ENCODE measurements around the gene ESAM.

The ESAM gene, protein sequence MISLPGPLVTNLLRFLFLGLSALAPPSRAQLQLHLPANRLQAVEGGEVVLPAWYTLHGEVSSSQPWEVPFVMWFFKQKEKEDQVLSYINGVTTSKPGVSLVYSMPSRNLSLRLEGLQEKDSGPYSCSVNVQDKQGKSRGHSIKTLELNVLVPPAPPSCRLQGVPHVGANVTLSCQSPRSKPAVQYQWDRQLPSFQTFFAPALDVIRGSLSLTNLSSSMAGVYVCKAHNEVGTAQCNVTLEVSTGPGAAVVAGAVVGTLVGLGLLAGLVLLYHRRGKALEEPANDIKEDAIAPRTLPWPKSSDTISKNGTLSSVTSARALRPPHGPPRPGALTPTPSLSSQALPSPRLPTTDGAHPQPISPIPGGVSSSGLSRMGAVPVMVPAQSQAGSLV

DNA sequence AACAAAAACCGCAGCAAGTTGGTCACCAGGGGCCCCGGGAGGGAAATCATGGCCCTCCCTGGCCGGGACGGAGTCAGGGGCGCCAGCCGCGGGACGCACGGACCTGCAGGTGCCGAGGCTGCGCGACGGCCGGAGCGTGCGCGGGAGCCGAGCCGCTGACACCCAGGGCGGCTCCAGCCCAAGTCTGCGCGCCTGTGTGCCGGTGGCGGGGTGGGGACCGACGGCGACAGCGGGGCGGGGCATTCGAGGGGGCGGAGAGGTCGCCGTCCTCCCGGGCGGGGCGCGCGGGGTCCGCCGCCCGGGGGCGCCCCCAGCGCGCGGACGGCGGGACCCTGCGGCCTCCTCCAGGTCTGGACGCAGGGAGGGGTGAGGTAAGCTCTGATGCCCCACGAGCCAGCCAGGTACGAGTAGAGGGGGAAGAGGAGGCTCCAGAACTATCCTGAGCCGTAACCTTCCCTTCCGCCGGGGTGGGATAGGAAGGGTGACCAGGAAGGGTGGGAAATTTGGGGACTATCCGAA, at the start of gene ESAM:
Gene ESAM (minus strand): TSS at position 186 of the 519 bp plus-strand sequence. CDS start 136 bp downstream, at position 50.
- peak; percentile 63 for DNase-seq (ENCODE audit: low read depth)

DNA sequence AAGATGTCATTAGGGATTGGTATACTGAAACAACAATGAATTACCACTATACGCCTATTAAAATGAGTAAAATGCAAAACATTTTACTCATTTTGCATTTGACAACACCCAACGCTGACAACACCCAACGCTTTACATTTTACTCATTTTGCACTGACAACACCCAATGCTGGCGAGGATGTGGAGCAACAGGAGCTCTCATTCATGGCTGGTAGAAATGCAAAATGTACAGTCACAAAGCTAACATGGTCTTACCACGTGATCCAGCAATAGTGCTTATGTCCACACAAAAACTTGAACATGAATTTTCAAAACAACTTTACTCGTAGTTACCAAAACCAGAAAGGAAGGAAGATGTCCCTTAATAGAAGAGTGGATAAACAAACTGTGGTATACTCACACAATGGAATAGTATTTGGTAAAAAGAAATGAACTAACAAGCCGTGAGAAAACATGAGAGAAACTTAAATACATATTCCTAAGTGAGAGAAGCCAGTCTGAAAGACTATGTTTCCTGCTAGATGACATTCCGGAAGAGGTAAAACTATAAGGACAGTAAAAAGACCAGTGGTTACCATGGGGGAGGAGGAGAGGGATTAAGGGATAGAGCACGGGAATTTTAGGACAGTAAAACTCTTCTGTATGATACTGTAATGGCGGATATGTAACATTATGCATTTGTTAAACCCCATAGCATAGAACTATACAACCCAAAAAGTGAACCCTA, 49.5 kb upstream of the ESAM start:
- DNase-seq (ENCODE audit: low read depth), result no peak

DNA sequence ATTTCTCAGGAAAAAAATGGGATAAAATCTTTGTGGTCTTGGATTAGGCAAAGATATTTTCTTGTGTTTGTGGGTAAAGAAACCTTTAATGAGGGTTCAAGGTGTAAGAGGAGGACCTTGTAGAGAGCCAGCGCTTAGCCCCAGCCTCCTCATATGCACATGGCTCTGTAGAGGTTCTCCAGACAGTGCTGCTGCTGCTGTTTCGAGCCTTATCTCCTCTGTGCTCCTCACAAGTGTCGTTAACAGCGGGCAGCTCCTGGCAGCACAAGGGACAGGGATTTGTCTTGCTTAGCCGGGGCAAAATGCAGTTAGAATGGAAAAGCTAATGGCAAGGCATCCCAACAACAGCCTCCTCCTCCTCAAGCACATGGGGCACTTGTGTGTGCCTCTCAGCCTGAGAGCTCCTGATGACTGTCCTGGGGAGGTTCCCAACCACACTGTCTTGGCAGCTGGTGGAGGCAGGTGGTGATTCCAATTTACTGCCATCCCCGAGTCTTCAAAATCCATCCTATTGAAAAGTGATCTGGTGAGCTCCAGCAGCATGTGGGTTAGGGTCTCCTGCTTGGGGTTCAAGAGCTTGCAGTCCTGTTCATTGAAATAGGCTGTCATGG, 45.7 kb upstream of the ESAM start:
- no peak for DNase-seq (ENCODE audit: low read depth)

DNA sequence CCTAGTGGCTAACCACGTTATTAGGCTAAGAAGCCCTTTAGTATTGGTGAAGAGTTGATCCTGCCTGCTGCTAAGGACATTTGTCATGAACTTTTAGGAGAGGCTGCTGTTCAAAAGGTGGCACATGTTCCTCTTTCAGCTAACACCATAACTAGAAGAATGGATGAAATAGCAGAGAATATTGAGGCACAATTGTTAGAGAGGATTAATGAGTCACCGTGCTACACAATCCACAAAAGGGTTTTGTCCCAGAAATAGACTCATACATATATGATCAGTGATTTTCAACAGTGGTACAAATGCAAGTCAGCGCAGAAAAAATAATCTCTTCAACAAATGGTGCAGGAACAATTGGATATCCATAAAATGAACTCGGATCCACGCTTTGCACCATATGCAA, 45.1 kb upstream of the ESAM start:
- DNase-seq (ENCODE audit: low read depth), result no peak

DNA sequence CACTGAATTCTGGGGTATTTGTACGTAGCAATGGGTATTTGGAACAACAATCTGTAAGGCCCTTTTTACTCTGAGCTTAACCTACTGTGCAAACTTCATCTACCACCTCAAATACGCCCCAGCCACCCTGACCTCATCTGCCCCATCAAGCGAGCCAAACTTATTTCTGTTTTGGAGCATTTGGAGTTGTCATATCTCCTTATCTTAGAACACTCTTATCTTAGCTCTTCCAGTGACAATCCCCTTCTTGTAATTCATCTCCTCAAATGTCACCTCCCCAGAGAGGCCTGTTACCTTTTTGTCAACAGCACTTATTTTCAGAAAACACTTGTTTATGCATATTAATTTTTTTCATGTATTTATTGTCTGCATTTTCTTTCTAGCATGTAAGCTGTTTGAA, 42.8 kb upstream of the ESAM start:
- no peak for DNase-seq (ENCODE audit: low read depth)

DNA sequence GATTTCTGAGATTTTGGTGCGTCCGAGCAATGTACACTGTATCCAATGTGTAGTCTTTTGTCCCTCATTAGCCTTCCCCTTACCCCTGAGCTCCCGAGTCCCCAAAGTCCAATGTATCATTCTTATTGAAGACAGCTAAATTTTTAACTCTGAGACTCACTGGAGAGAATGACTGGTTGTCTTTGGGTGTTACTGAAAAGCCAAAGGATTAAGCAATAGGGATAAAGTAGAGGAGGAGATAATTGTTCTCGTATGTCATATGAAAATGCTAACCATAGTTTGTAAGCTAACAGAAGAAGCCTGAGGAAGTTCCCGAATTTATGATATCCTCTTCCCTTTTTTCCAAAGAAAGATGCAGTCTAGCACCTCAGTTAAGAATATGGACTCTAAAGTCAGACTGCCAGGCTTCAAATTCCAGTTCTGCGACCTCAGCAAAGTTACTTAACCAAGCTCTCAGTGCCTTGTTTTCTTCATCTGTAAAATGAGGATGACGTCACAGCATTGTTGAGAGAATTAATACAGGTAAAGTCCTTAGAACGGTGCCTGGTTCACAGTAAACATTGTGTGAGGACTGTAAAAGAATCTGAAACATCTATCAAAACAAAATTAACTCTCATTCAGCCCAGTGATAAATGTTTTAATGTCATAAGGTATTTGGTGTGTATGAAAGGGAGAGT, 39.7 kb upstream of the ESAM start:
- DNase-seq (ENCODE audit: low read depth), result no peak

DNA sequence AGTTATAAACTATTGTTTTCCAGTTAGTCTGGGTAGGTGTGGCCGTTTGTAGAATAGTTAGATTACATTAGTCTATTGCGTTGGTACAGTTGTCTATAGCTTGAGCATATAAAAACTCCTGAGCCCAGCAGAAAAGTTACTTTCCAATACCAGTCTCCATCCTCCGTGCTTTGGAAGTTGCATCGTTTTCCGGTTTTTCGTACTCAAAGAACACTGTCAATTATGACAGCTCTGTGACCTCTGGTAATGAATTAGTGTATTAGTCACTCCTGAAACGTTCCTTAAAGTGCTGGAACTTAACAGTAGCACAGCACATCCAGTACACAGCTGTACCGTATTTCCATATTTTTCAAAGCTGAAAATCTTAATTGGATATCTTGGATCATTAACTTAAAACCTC, 38.9 kb upstream of the ESAM start:
- no peak for DNase-seq (ENCODE audit: low read depth)

DNA sequence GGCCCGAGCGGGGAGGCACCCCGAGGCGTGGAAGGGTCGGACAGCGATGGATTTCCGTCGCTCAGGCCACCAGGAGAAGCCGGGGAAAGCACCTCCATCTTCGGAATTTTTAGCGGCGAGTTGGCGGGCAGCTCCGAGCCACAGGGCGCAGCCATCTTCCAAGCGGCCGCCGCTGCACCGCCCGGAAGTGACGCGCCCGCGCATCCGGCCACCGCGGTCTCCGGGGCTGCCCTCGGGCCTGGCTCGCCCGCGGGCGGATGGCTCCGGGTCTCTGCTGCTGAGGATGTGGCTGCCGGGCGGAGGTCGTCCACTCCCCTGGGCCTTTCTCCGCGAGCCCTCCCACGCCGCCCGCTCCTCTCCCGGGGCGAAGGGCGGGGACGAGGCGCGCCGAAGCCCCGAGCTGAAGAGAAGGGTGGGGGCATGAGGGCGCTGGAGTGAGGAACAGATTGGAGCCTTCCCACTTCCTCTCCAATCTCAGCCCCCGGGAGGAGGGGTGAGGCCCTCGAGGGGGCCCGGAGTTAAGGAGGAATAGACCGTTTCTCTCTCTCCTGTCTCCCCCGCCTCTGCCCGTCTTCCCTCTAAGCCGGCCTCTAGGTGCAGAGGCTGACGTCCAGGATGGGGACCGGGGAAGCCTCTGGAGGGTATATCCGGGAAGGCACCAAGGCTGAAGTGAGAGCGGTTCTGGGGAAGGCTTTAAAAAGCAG, 38.3 kb upstream of the ESAM start, which contains the start of gene MSANTD2:
Gene MSANTD2 (minus strand): TSS at position 181 of the 704 bp plus-strand sequence. CDS start 26 bp downstream, at position 155.
- peak; percentile 79 for DNase-seq (ENCODE audit: low read depth)

DNA sequence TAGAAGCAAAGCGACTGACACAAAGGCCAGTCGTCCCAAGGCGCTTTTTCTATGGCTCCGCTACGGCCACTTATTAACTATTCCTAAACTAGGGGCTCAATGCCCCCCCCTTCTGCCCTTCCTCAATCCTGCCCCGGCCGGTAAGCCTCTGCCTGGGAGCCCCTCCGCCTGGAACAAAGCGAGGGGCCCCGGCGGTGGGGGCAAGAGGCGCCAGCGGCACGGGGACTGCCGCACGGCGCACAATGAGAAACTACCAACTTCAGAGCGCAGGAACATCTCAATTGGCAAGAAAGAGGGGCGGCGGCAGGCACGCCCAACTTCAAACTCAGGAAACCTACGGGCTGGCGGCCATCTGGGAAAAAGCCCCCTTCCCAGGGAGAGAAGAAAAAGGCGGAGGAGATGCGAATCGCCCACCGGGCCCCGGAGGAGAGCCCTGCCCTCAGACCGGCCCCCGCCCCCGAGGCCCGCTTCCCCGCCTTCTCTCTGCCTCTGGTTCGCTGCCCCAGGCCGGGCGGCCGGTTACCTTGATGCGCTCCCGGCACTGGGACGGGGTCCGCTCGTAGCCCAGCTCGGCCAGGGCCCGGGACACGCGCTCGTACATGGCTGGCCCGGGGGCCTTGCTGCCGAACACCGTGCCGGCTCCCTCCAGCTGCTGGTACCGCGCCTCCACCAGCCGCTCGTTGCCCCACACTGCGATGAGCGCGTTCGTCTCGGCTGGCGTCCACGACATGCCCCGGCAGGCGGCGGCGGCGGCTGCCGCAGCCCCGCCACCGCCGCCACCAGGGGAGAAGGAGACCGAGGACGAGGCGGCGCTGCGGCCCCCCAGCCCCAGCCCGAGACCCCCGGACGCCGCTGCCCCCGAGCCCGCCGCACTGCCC, 37.5 kb upstream of the ESAM start:
- peak; percentile 35 for DNase-seq (ENCODE audit: low read depth)

DNA sequence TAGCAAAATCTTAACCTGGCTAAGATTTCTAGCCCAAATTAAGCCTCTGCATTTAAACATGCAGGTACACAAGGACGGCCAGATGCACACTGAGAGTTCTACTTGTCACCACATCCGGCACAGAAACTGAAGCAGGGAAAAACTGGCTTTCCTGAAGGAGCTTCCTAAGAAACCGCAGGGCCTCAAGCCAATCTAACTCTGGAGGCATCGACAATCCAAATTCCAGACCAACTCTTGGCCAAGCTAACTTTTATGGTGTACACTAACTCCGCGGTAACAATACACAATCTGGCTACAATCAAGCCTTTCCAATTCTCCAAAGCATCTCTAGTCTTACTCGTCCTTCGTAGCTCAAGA, 36.9 kb upstream of the ESAM start:
- DNase-seq (ENCODE audit: low read depth), result no peak

DNA sequence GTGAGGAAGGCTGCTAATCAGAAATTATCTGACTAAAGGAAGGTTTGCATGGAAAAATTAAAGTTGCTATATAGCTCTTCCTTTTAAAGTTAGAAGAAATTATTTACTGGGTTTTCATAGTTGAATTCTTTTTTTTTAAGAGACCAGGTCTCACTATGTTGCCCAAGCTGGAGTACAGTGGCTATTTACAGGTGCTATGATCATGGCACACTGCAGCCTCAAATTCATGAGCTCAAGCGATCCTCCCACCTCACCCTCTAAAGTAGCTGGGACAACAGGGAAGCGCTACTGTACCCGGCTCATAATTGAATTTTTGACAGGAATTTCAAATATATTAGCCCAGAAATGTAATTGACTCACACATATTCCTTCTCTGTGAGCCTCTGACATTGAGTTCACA, 34.2 kb upstream of the ESAM start:
- no peak for DNase-seq (ENCODE audit: low read depth)

DNA sequence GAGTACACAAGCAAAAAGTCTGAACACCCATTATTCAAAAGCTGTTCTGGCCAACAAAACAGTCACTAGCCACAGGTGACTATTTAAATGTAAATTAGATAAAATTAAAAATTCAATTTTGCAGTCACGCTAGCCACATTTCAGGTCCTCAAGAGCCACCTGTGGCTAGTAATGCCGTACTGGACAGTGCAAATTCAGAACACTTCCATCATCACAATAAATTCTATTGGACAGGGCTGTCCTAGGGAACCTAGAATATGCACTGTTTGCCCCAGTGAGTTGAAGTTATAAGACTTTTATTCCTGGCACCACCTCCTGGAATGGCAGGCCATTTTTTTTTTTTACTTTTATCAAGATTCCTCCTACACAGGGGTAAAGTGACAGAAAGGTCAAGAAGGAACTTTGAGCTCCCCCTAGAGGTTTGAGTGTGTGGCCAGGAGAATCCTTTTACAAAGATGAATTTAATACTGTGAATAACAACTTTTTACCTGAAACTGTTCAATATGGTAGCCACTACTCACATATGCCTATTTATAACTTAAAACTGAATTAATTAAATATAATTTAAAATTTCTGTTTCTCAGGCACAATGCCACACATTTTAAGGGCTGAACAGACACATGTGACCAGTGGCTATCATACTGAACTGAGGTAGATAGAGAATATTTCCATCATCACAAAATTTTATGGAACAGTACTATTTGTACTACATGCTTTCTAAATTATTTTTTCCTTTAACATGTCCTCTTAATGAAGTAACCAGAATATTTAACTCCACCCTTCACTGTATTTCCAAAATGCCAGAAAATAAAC, 31.6 kb upstream of the ESAM start:
- DNase-seq (ENCODE audit: low read depth), result no peak

DNA sequence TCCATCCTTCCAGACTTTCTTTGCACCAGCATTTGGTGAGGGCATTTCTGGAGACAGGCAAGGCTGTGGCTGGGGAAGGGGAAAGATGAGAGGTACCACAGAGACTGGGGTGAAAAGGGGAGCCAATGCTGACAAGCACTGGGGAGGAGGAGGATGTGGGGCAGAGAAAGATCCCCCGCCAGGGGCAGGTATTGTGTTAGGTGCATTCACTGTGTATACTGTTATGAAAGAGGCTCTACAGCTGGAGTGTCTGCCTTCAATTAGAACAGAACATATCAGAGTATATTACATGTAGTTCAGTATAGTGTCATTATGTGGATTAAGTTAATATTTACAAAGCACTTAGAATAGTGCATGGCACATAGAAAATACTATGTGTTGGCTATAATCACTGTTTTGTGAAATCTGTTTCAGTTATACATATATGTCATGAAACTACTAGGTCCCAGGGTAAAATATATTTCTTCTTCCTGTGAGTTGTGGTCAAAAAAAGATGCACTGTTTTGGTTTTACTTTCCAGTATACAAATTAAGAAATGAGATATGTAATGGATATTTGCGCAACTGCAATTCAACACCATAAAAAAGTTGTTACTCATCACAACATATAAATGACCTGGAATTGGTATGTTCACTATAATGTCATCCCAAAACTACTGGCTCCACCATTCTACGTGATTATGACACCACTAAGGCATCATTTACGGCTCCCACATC, 29.7 kb upstream of the ESAM start:
- DNase-seq (ENCODE audit: low read depth), result no peak

DNA sequence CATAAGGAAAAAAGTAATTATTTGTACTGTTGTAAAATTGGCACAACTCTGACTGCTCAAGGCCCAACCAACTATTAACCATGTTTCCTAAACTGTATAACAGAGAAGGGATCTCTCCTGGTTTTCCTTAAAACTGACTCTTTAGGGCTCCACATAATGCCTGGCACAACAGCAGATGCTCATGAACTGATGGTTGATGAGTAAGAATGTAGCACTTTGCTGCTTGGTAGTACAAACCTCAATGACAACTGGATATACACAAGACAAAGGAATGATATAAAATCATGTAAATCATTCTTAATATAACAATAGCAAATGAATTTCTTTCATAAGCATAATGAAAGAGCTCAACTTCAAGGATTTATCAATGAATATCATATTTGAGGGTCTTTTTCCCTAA, 26.4 kb upstream of the ESAM start:
- DNase-seq (ENCODE audit: low read depth), result no peak

DNA sequence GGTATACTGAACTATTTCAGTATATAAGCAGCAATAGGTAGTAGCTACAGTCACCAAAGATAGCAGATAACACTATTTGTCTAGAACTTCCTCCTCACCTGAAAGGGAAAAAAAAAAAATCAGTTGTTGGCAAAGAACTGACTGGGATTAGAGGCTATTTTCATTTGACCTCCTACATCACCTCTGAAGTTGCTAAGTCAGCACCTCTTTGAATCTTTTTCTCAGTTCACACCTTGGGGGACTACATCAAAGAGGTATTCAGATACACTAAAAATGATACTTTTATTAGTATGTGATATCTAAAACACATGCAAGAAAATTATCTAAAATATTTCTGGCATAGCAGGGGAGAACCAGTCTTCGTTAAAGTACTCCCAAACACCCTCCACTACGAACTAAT, 22.0 kb upstream of the ESAM start:
- DNase-seq (ENCODE audit: low read depth), result no peak

DNA sequence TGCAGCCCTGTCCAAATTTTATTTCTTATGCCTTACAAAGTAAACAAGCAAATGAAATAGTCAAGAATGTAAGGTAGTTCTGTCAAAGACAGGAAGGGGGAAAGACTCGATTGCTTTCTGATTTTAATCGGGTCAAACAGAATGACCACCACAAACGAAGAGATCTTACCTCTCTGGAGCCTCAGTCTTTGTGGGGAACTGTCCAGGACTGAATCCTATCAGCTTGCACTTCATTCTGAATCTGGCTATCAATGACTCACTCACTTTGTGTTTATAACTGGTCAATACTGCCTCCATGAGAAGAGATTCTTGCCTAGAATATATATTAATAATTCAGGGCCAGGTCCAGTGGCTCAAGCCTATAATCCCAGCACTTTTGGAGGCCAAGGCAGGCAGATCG, 20.9 kb upstream of the ESAM start:
- no peak for DNase-seq (ENCODE audit: low read depth)

DNA sequence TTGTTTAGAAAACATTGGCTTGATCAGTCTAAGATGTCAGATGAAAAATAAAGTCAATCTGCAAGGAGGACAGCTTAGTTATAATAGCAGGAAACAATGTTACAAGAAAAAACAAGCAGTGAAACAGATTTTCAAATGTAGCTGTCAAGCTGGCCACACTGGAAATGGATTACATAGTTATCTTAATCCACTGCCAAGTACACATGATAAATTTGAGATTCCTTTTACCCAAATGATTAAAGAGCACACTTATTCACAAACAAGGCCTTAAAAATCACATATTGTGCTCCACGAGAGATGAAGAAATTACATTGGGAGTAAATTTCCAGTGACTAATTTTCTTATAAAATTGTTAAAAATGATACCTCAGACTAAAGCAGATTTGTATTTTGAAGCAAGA, 17.5 kb upstream of the ESAM start:
- DNase-seq (ENCODE audit: low read depth), result no peak

DNA sequence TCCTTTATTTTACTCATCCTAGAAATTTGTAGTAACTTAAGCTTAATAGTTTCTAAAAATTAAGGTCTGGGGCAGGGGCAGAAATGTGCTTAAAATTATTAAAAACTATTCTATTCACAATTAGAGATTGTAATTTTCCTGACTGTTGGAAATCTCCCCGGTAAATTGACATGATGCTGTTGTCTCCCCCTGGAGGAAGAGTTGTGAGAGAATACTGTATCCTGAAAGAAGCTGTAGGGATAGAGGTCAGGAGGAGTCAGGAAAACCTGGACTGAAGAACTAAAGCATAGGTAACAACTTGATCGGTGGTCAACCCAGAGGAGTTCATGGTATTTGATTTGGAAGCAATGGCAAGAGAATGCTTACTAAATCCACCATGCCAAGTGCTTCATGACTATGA, 16.2 kb upstream of the ESAM start:
- no peak for DNase-seq (ENCODE audit: low read depth)

All from activated T-cell treated with anti-CD3 and anti-CD28 coated beads for 48 hours (primary cell).